GM18498 (cell line): Measurements from ENCODE around the gene C19orf25.
"Not testable (repeated sequence)": the region's sequence is repeated elsewhere in the genome, so short reads cannot be mapped to it uniquely, and the experiment has no call there.

Experiments used
- ATAC-seq: cut with Tn5 transposase; IDR thresholded peaks from one replicate; pipeline ENCODE4 v1.9.1; 2021; ENCODE audit warnings: mild to moderate bottlenecking, moderate library complexity; ENCODE audit not compliant: unreplicated experiment

Gene C19orf25

GRCh38 chr19:1478934-1479707, at the start of gene C19orf25:
C19orf25 (minus strand) TSS chr19:1479215; CDS start chr19:1478903, 312 bp downstream.
- peak; percentile 92 for ATAC-seq

DNA sequence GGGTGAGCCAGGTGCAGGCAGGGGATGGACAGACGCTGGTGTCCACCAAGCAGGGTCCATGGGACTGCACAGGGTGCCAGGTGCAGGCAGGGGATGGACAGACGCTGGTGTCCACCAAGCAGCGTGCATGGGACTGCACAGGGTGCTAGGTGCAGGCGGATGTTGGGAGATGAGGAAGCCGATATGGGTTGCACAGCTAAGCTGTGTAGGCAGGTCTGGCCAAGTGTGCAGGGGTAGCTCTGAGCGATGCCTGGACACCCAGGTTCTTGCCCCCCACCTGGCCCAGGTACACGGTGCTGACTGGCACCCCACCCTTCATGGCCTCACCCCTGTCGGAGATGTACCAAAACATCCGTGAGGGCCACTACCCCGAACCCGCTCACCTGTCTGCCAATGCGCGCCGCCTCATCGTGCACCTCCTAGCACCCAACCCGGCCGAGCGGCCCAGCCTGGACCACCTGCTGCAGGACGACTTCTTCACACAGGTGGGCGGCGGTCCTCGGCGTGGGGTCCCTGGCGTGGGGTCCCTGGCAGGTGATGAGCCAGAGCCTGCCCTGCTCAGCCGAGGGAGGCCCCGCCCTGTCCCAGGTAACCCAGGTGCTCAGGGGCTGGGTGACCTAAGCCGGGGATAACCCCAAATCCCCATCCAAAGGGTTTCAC, 48.8 kb upstream of the C19orf25 start:
- no peak for ATAC-seq

- ATAC-seq, result no peak
Observed at GRCh38 chr19:1526979-1527649, 48.1 kb upstream of the C19orf25 start.

- no peak for ATAC-seq
Observed at GRCh38 chr19:1526066-1526778, 47.2 kb upstream of the C19orf25 start.

DNA sequence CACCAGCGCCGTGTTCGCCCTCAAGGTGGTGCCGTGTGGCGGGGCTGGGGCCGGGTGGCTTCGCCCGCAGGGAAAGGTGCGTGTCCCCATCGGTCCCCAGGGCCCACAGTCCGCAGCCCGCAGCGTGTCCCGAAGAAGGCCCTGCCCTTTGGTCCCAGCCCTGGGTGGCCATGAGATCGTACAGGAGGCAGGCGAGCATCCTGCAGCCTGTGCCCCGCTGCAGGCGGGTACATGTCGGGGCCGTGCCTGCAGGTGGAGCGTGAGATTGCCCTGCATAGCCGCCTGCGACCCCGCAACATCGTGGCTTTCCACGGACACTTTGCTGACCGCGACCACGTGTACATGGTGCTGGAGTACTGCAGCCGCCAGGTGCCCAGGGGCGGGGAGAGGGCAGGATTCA, 46.3 kb upstream of the C19orf25 start:
- ATAC-seq, result no peak

GRCh38 chr19:1524972-1525325, 45.9 kb upstream of the C19orf25 start:
- ATAC-seq, result no peak

DNA sequence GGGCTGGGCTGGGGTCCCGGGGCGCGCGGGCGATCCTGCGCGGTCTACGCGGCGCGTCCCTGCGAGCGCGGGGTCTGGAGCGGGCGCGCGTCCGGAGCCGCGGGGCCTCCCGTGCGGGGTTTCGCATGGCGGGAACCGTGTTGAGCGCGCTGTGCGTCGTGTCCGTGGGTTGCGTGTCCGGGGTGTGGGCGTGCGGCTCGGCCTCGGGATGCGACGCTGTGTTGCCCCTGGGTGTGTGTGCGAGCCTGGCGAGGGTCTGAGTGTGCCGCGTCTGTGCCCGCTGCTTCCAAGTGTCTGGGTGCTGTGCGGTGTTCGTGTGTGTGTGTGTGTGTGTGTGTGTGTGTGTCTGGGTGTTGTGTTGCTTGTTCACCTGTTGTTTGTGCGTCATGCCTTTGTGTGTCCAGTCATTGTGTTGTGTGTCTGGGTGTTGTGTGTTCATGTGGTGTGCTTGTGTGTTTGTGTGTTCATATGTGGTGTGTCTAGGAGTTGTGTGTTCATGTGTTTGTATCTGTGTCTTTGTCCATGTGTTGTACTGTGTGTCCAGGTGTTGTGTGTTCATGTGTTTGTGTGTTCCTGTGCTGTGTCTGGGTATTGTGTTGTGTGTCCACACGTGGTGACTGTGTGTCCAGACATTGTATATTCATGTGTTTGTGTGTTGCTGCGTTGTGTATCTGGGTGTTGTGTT, 45.4 kb upstream of the C19orf25 start:
- no peak for ATAC-seq

DNA sequence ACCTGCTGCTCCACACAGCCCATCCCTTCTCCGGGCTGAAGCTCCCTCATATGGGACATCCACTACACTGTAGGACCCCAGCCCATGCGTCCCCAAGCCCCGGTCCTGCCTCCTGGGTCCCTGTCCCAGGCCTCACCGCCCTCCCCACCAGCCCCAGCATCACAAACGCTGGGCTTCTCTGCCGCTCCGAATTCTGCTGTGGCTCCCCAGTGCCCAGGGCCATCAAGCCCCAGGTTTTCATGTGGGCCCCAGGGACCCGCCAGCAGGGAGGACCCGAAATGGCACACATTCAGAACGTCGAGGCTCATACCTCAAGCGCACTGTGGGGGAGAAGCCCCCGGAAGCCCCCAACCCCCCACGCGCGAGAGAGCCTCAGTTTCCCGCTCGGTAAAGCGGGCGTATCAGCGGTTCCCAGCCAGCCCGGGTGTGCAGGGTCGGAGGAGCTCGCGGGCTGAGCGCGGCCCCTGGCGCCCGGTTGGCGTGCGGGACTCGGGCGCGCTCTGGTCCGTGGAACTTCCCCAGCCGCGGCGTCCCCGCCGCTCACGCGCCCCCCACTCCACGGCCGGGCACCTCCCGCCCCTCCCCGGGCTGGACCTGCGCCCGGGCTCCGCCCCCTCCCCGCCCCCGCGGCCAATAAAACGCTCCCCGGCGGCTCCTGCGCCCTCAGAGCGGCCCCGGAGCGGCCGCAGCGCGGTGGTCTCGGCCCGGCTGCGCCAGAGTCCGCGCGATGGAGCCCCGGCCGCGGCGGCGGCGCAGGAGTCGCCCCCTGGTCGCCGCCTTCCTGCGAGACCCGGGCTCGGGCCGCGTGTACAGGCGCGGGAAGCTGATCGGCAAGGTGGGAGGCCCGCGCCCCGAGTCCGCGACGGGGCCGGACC, 44.6 kb upstream of the C19orf25 start, which contains the start of gene PLK5:
Gene PLK5 (plus strand): TSS at position 666 of the 875 bp plus-strand sequence. CDS start 2,920 bp downstream, outside the sequence.
- ATAC-seq, result no peak

GRCh38 chr19:1522838-1523237, 43.8 kb upstream of the C19orf25 start:
- ATAC-seq, result no peak

GRCh38 chr19:1522061-1522460, 43.0 kb upstream of the C19orf25 start:
- no peak for ATAC-seq

- ATAC-seq, result no peak
Observed at GRCh38 chr19:1521636-1522035, 42.6 kb upstream of the C19orf25 start.

DNA sequence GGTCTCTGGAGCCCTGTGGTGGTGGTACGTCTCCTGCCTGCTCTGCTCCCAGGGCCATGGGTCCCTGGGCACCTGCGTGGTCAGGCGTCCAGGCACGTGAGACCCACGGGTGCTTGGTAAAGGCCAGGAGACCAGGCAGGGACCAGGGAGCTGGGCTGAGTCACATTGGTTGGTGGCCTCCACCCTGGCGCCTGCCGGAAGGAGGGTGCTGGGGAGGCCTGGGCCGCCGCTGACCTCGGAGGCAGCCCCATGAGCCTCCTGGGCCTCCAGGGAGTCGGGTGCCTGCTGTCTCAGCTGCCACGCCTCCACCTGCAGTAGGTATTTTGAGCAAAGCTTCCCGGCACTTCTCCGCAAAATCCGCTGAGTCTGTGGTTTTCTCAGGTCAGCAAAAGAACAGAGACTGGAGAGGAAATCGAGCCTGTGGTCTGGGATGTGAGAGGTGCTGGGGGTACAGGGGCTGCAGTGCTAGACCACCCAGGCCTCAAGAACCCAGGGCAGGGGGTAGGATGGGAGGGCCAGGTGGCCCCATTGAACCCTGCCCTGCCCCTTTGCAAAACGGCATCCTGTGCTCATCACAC, 41.3 kb upstream of the C19orf25 start:
- ATAC-seq, result no peak

DNA sequence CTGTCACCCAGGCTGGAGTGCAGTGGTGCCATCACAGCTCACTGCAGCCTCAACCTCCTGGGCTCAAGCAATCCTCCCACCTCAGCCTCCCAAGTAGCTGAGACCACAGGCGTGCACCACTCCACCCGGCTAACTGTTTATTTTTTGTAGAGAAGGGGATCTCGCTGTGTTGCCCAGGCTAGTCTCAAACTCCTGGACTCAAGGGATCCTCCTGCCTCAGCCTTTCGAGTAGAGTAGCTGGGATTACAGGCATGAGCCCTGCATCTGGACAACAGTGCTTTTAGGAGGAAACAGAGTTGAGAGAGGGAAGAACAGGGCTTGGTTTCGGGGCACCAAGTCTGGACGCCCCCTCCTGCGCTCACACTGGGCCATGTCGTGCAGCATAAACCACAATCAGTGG, 40.8 kb upstream of the C19orf25 start:
- not testable (repeated sequence) for ATAC-seq

DNA sequence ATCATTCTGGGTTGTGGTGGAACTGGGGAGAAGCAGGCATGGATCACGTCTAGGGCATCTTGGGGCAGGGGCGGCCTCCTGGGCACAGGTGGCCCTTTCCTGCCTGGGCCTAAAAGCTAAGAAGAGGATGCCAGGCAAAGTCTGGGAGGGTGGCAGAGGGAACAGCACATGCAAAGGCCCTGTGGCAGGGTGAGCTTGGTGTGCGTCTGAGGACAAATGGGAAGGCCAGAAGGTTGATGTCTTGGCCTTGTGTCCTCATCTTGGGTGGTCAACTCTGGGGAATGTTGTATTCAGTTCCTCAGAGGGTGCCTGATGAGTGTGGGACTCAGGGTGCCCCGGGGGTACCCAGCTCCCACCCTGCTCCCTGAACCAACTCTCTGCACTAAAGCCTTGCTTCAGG, 39.5 kb upstream of the C19orf25 start:
- no peak for ATAC-seq

DNA sequence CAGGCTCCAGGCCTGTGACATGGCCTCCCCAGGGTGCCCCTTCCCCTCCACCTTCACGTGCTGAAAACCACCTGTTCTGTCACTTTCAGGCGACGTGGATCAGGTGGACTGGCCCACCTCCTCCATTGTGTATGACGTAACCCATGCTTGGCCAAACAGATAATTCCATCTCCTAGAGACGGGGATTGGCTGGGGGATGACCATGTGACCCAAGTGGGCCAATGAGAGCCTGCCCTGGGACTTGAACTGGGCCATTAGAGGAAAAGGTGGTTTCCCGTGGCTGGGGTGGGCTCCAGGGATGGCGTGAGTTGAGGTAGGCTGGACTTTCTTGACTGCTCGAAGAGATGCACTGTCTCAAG, 37.4 kb upstream of the C19orf25 start:
- ATAC-seq, result no peak

- no peak for ATAC-seq
Observed at GRCh38 chr19:1514986-1515721, 36.1 kb upstream of the C19orf25 start.

DNA sequence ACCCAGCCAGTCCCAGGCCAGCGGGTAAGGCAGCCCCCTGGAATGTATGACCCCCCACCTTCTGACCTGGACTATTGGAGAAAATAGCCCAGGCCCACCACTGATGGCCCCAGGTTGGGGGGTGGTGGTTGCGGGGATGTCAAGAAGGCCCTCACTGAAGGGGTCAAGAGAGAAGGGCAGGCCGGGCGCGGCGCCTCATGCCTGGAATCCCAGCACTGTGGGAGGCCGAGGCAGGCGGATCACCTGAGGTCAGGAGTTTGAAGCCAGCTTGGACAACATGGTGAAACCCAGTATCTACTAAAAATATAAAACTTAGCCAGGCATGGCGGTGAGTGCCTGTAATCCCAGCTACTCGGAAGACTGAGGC, 35.3 kb upstream of the C19orf25 start:
- no peak for ATAC-seq

DNA sequence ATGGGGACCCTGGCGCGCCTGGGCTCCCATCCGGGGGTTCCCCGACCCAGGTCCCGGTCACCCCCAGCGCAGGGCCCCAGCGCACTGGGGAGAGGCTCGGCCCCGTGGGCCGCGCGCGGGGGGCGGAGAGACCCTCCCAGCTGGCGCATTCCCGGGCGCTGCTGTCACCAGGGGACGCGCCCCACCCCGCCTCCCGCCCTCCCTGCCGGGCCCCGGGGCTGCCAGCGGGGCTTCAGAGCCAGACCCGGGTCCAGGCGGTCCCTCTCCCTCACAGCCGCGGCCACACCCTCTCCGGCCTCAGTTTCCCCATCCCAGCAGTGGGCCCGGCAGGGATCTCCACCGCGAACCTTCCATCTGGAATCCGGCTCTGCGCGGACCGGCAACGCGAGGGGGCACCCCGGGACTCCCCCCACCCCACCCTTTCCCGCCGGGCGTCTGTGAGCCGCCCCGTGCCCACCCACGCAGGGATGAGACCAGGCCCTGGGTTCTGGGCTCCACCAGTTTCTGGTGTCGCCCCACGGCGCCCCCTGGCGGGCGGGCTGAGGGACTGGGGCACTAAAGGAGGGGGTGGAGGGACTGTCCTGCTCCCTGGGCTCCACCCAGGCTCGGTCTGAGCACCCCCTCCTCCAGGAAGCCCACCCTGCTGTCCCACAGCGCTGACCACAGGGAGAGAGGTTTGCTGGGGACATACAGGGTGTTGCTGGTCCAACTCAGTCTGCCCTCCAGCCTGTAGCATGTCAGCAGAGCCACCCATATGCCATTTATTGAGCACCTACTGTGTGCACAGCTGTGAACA, 34.7 kb upstream of the C19orf25 start:
- ATAC-seq, result no peak
